ENCODE measurements around the gene HOMER1. TPM values are rescaled to one million over a fixed set of nuclear protein-coding genes. Genes with fewer than 3 reads are reported as not detected.

HOMER1 gene
- total and polyA plus RNA-seq, 9 of the 15 experiments (the other 6 are each of a cell fraction or from before 2014, with no cell fraction given) = 6.3 to 39.9 (median 9.9) TPM

DNA sequence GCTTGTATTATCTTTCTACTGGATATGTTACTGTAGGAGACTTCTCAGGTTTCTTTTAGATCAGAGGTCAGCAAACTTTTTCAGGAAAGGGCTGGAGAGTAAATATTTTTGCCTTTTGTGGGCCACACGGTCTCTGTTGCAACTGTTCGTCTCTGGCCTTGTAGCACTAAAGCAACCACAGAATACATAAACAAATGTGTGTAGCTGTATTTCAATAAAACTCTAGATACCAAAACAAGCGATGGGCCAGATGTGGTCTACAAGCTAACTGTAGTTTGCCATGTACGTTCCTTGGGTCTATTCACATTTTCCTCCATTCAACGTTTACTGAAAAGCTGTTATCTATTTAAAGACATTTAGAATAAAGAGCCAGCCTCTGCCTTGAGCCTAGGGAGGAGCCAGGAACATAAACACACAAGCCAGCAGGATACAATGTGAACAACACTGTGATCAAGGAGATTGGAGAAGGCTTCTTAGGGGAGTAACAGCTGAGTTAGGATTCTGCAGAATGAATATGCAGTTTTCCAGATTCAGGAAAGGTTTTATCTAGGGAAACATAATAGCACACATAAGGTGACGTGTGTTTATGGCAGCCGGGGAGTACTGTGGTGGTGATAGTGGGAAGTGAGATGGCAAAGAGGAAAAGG lies 33.0 kb upstream of the HOMER1 start (continued):
- TF ChIP-seq, protein P1, sequence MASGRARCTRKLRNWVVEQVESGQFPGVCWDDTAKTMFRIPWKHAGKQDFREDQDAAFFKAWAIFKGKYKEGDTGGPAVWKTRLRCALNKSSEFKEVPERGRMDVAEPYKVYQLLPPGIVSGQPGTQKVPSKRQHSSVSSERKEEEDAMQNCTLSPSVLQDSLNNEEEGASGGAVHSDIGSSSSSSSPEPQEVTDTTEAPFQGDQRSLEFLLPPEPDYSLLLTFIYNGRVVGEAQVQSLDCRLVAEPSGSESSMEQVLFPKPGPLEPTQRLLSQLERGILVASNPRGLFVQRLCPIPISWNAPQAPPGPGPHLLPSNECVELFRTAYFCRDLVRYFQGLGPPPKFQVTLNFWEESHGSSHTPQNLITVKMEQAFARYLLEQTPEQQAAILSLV (tag; IDR thresholded peaks at IDR 0.05) = no peak
- TF ChIP-seq ZBTB8A (IDR thresholded peaks at IDR 0.05; ENCODE audit: partially characterized antibody) = no peak
- no peak for TF ChIP-seq ZNF124 (CRISPR knock-in tag; IDR thresholded peaks at IDR 0.05)
- peak; percentile 7; the same call in 1 of the 2 replicates for TF ChIP-seq NFE2 (IDR thresholded peaks at IDR 0.05; ENCODE audit: low read depth)
- peak; percentile 43; the same call in 1 of the 2 replicates for TF ChIP-seq ARID1B (IDR thresholded peaks at IDR 0.05)
- TF ChIP-seq FOXK2 (conservative IDR thresholded peaks at IDR 0.05 in 1 of 2, IDR thresholded peaks at IDR 0.05 in 1 of 2; ENCODE audit: low read depth in 2 of 2) = peak in 1 of 2 experiments; percentile 29; a peak in 1 of 4 replicates
- no peak for TF ChIP-seq ZNF695 (CRISPR knock-in tag; IDR thresholded peaks at IDR 0.05)
- no peak for TF ChIP-seq MXI1 (IDR thresholded peaks at IDR 0.05; ENCODE audit: low read depth, low read length)
- no peak for TF ChIP-seq HNRNPK (IDR thresholded peaks at IDR 0.05; ENCODE audit: low read depth, low read length, poor library complexity, severe bottlenecking)
- TF ChIP-seq ZC3H4 (CRISPR knock-in tag; IDR thresholded peaks at IDR 0.05; ENCODE audit: borderline replicate concordance) = no peak
- TF ChIP-seq ZKSCAN1 (IDR thresholded peaks at IDR 0.05; ENCODE audit: low read depth, low read length) = no peak

GRCh38 chr5:79544131-79544530 lies 30.2 kb upstream of the HOMER1 start:
- H4K20me1 ChIP-seq (replicated peaks; ENCODE audit: control insufficient read depth, insufficient read depth, low read length) = no peaks in the 10 kb centered on the region
- intact Hi-C loops (cut with micrococcal nuclease) (no loop called here), in situ Hi-C loops (cut with MboI) (no loop called here)
- H3K9ac ChIP-seq (ENCODE audit: insufficient read depth in 1 of 2, low read depth in 2 of 2, low read length in 2 of 2) = no peak overlapping the region
- H3K36me3 ChIP-seq (ENCODE audit: control insufficient read depth, insufficient read depth, low read length) = no peaks in the 10 kb centered on the region
- no peak overlapping the region for H3K27ac ChIP-seq (ENCODE audit: extremely low read depth, low read depth, low read length)
- peaks cover 0 to 12% of the 10 kb centered on the region in 2 experiments; a peak in 3 of 5 replicates for H3K4me1 ChIP-seq (replicated peaks in 1 of 2; ENCODE audit: control insufficient read depth in 2 of 2, insufficient read depth in 2 of 2, low read length in 2 of 2)
- 46% methylated on average over 5 of the region's 5 CpGs for WGBS (ENCODE audit: insufficient coverage, low coverage, missing lambda C conversion rate)
- FAIRE-seq (peak; percentile 65), ATAC-seq (no peak), DNase-seq (ENCODE audit: extremely low read depth in 1 of 4, low spot score in 3 of 4) (no peak)
- no peak overlapping the region for H3K4me3 ChIP-seq
- no peaks in the 10 kb centered on the region for H3K79me2 ChIP-seq (ENCODE audit: control insufficient read depth, insufficient read depth, low read length)
- BruUV-seq (replicated peaks) = no TSS peak
- no peaks in the 10 kb centered on the region for H3K27me3 ChIP-seq (ENCODE audit: control insufficient read depth in 2 of 2, insufficient read depth in 2 of 2, low read length in 2 of 2)
- ChIA-PET CTCF (ENCODE audit: low intra/inter-chr PET ratio) (no interaction called here), POLR2A (no interaction called here)
- H3K4me2 ChIP-seq (ENCODE audit: insufficient read depth, low read length) = no peak overlapping the region
- H3K9me3 ChIP-seq (replicated peaks; ENCODE audit: control insufficient read depth, insufficient read depth, low read depth, low read length) = no peaks in the 10 kb centered on the region
- H3K9me1 ChIP-seq (ENCODE audit: control insufficient read depth, insufficient read depth, low read length) = no peaks in the 10 kb centered on the region
- peak overlapping the region; percentile 60 for H2AFZ ChIP-seq (ENCODE audit: low read depth, low read length)
- TF ChIP-seq CBX2 (IDR thresholded peaks at IDR 0.05; ENCODE audit: insufficient read depth, low read length, poor library complexity, severe bottlenecking) (no peak), SRSF7 (optimal IDR thresholded peaks at IDR 0.05; ENCODE audit: low read depth, low read length) (no peak), ZKSCAN8 (CRISPR knock-in tag; IDR thresholded peaks at IDR 0.05) (no peak), ATF1 (CRISPR knock-in tag; IDR thresholded peaks at IDR 0.05) (no peak), ATF1 (tag; IDR thresholded peaks at IDR 0.05) (no peak), CBFA2T3 (IDR thresholded peaks at IDR 0.05) (no peak), OTX1 (CRISPR knock-in tag; IDR thresholded peaks at IDR 0.05) (no peak), BRCA1 (IDR thresholded peaks at IDR 0.05) (no peak), BRCA1 (CRISPR knock-in tag; IDR thresholded peaks at IDR 0.05) (no peak)
- TF ChIP-seq, protein P2, sequence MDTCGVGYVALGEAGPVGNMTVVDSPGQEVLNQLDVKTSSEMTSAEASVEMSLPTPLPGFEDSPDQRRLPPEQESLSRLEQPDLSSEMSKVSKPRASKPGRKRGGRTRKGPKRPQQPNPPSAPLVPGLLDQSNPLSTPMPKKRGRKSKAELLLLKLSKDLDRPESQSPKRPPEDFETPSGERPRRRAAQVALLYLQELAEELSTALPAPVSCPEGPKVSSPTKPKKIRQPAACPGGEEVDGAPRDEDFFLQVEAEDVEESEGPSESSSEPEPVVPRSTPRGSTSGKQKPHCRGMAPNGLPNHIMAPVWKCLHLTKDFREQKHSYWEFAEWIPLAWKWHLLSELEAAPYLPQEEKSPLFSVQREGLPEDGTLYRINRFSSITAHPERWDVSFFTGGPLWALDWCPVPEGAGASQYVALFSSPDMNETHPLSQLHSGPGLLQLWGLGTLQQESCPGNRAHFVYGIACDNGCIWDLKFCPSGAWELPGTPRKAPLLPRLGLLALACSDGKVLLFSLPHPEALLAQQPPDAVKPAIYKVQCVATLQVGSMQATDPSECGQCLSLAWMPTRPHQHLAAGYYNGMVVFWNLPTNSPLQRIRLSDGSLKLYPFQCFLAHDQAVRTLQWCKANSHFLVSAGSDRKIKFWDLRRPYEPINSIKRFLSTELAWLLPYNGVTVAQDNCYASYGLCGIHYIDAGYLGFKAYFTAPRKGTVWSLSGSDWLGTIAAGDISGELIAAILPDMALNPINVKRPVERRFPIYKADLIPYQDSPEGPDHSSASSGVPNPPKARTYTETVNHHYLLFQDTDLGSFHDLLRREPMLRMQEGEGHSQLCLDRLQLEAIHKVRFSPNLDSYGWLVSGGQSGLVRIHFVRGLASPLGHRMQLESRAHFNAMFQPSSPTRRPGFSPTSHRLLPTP (IDR thresholded peaks at IDR 0.05; ENCODE audit: borderline replicate concordance, extremely low read depth, insufficient read length) = no peak
